GM12874 (cell line): ENCODE data around the gene ATP5MG.

Experiments
- TF ChIP-seq, protein P1 (sequence below): IDR thresholded peaks from 2 replicates; pipeline ENCODE4 v1.5.1; 2011; ENCODE audit warnings: low read depth, mild to moderate bottlenecking, control low read depth, low read length, moderate library complexity; ENCODE audit not compliant: insufficient read depth

The ATP5MG gene

DNA sequence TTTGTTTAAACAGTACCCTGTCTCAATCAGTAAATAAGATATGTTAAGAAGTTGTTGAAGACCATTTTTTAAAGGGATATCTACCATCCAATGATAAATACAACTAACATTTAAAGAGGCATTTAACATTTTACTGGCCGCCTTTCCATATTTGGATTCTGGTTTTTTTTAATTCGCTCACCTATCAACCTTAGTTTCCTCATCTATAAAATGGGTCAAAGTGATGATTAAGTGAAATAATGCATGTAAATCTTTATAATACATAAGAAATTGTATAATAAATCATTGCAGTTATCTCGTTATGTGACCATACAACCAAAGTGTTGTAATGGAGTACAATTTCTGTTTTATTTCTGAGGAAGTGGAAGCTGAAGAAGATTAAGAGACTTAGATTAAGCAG, 17.7 kb upstream of the ATP5MG start:
- TF ChIP-seq, protein P1, sequence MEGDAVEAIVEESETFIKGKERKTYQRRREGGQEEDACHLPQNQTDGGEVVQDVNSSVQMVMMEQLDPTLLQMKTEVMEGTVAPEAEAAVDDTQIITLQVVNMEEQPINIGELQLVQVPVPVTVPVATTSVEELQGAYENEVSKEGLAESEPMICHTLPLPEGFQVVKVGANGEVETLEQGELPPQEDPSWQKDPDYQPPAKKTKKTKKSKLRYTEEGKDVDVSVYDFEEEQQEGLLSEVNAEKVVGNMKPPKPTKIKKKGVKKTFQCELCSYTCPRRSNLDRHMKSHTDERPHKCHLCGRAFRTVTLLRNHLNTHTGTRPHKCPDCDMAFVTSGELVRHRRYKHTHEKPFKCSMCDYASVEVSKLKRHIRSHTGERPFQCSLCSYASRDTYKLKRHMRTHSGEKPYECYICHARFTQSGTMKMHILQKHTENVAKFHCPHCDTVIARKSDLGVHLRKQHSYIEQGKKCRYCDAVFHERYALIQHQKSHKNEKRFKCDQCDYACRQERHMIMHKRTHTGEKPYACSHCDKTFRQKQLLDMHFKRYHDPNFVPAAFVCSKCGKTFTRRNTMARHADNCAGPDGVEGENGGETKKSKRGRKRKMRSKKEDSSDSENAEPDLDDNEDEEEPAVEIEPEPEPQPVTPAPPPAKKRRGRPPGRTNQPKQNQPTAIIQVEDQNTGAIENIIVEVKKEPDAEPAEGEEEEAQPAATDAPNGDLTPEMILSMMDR = no peak

DNA sequence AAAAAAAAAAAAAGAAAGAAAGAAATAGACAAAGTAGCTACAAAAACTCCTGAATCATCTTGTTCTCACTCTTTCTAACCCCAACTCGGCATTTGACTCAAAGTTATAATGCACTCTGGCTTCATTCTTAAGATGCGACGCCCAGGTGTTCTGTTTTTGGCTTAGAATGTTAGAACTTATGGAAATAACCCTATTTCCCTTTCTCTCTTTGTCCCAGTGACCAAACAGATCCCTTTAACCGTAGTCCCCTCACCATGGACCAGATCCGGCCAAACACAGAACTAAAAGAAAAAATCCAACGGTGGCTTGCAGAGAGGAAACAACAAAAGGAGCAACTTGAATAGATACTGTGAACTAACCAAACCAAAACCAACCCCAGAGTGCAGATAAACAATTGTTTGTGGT, 5.3 kb upstream of the ATP5MG start:
- TF ChIP-seq, protein P1 = no peak

DNA sequence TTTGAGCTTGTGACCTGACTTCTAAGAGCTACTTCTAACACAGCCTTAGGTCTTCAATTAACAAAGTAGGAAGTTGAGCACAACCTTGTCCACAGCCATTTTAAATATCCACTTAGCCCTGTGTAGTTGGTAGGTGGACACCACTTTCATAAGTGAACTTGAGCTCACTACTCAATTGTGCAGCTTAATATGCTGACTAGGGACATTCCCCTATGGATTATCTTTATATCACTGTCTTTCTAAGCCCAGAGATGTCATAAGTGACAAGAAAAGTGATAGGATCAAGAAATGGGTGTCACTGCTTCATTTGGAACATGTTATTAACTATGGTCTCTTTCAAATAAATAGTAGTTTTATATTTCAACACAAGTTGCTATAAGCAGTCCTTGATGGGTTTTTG, 4.0 kb upstream of the ATP5MG start:
- TF ChIP-seq, protein P1 = no peak

DNA sequence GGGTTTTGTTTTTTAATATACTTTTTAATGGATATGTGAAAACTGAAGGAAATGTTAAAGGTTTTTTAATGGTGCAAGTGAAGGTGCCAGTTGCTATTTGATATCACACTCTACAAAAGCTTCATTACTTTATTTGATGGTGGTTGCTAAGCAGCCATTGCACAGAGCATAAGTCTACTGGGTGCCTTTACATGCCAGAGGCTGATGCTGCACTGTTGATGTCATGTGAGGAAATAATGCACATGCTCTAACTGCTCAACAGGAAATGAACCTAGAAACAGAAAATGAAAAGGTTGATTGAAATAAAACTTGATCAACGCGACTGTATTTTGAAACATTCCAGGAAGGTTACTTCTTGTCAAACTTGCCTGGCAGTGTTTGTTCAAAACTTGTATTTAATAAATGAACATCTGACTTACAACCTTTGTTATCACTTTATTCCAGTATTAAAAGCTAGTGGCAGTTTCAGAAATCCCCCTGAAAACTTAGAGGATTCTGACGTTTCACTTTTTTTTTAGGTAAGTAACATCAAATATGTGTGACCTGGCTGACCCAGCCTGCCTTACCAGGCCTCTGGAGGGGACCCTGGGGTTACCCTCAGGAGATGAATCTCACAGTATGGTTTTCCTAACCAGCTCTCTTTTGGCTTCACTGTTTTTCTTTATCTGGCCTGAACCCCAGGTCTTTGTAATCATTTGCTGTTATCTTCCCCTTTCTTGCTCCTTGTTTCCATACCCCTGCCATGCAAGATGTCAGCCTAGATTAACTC, 2.4 kb upstream of the ATP5MG start:
- TF ChIP-seq, protein P1 = no peak

DNA sequence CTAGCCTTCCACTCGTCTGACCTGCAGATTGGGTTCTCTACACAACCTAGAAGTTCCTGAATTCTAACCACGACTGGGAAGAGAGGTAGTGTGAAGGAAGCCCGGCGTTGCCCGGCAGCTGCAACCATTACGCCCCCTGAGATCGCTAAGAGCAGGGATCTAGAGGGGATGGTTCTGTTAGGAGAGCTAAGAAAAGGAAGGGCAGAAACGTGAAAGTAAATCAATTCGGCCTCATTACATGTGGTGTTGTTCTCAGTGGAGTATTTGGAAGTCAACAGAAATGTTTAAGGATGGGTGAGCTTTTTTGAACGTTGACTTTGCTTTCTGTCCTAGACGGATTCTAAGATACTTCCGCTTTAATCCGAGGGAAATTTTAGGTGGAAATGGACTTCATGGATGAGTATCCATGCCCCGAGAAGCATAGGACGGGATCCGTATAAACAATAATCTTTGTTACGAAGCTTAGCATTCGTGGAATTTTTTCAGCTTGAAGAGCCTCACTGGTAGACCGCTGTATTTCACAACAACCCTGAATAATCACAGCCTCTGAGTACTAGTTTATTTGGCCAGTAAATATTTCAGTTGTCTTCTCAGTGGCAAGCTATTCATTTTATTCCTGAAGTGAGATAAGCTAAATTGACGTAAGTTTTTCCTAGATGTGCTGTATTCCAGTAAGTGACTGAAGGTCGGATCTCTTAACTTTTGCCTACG, 629 bp downstream of the ATP5MG start:
- TF ChIP-seq, protein P1 = no peak

DNA sequence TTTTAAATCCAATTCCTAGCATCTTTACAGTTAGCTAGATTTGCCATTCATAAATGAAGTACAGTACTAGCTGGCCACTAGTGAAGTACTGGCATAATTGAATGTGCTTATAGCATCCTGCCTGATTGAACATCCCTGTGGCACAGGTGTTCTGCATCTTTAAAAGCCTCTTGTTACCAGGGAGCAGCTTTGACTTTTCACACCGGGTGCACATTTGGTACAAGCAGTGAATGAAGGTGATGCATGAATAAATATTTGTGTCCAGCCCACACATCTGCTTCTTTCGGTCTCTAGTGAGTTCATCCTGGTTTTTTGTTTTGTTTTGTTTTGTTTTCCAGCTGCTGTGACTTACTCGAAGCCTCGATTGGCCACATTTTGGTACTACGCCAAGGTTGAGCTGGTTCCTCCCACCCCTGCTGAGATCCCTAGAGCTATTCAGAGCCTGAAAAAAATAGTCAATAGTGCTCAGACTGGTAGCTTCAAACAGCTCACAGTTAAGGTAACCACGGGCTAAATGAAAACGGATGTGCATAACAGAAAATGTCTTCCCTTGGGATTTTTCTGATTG, 5.3 kb downstream of the ATP5MG start:
- TF ChIP-seq, protein P1 = no peak

DNA sequence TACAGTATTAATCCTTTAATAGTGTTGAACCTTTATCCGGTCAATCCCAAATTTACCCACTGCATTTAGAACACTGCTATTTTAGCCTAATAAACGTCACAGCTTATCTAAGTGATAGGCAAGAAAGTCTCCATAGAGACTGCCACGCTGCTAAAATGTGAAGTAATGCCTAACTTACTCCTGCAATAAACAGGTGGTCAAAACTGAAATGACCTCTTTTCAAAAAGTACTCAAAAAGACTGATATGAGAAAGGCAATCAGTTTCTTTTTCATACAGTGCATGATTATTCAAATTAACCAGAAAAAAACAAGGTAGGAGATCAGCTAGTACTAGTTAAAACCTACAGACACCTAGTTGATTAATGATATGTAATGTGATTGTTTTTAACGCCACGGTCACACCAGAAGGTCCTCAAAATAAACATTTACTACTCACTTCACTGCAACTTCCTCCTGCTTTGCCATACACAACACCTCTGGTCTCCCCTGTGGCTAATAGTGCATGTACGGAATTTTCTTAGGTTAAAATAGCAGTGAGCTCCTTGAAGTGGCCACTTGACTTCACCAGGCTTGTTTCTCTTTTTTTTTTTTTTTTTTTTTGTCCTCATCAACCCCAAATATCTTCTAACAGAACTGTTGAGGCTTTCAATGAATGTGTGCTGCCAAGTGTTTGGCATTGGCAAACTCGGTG, 8.8 kb downstream of the ATP5MG start:
- TF ChIP-seq, protein P1 = no peak
